Measurements from ENCODE around the gene LDLRAD3. TPM values are rescaled to one million over a fixed set of nuclear protein-coding genes. Genes with fewer than 3 reads are reported as not detected.

LDLRAD3 gene
- total RNA-seq, 1 donor from 2014 or later = 21.6 TPM

GRCh38 chr11:35928688-35929395, 15.0 kb upstream of the LDLRAD3 start:
- H3K4me1 ChIP-seq = peaks cover 2 to 3% of the 10 kb centered on the region in 2 donors
- DNase-seq (ENCODE audit: low spot score in 2 of 2) = no peak
- TF ChIP-seq CTCF (IDR thresholded peaks at IDR 0.05) = no peak
- no peaks in the 10 kb centered on the region for H3K36me3 ChIP-seq
- no peaks in the 10 kb centered on the region for H3K9me3 ChIP-seq
- intact Hi-C loops (cut with DNase I) = no loop called here
- H3K27me3 ChIP-seq = no peaks in the 10 kb centered on the region
- no peak overlapping the region for H3K4me3 ChIP-seq
- H3K27ac ChIP-seq = no peak overlapping the region

GRCh38 chr11:35930466-35930865, 13.4 kb upstream of the LDLRAD3 start:
- intact Hi-C loops (cut with DNase I) = no loop called here
- H3K4me1 ChIP-seq = peaks cover 2 to 3% of the 10 kb centered on the region in 2 donors
- DNase-seq (ENCODE audit: low spot score in 2 of 2) = no peak
- no peaks in the 10 kb centered on the region for H3K36me3 ChIP-seq
- H3K4me3 ChIP-seq = no peak overlapping the region
- no peak overlapping the region for H3K27ac ChIP-seq
- H3K9me3 ChIP-seq = no peaks in the 10 kb centered on the region
- no peaks in the 10 kb centered on the region for H3K27me3 ChIP-seq
- TF ChIP-seq CTCF (IDR thresholded peaks at IDR 0.05) = no peak

- Histone ChIP-seq H3K27me3 (no peaks in the 10 kb centered on the region), H3K36me3 (no peaks in the 10 kb centered on the region), H3K4me3 (no peak overlapping the region), H3K27ac (no peak overlapping the region), H3K4me1 (peaks cover 2 to 3% of the 10 kb centered on the region in 2 donors), H3K9me3 (no peaks in the 10 kb centered on the region)
- no peak for TF ChIP-seq CTCF (IDR thresholded peaks at IDR 0.05)
- no peak for DNase-seq (ENCODE audit: low spot score in 2 of 2)
- intact Hi-C loops (cut with DNase I) = no loop called here
Observed at GRCh38 chr11:35932121-35932520, 11.7 kb upstream of the LDLRAD3 start.

- no peak for DNase-seq (ENCODE audit: low spot score in 2 of 2)
- H3K27me3 ChIP-seq = no peaks in the 10 kb centered on the region
- intact Hi-C loops (cut with DNase I) = no loop called here
- H3K36me3 ChIP-seq = no peaks in the 10 kb centered on the region
- H3K9me3 ChIP-seq = no peaks in the 10 kb centered on the region
- no peak overlapping the region for H3K27ac ChIP-seq
- no peaks in the 10 kb centered on the region for H3K4me1 ChIP-seq
- no peak for TF ChIP-seq CTCF (IDR thresholded peaks at IDR 0.05)
- no peak overlapping the region for H3K4me3 ChIP-seq
Observed at GRCh38 chr11:35932681-35933319, 11.1 kb upstream of the LDLRAD3 start.

GRCh38 chr11:35933320-35933871, 10.5 kb upstream of the LDLRAD3 start:
- intact Hi-C loops (cut with DNase I) = no loop called here
- no peak overlapping the region for H3K4me3 ChIP-seq
- no peak for DNase-seq (ENCODE audit: low spot score in 2 of 2)

More at GRCh38 chr11:35933320-35933871, 10.5 kb upstream of the LDLRAD3 start:
- Histone ChIP-seq H3K27ac (no peak overlapping the region), H3K4me1 (no peaks in the 10 kb centered on the region), H3K9me3 (no peaks in the 10 kb centered on the region), H3K36me3 (no peaks in the 10 kb centered on the region), H3K27me3 (no peaks in the 10 kb centered on the region)
- TF ChIP-seq CTCF (IDR thresholded peaks at IDR 0.05) = no peak
